ENCODE results near the gene CCDC97.

- TF ChIP-seq POLR2AphosphoS5 (IDR thresholded peaks at IDR 0.05; ENCODE audit: low read depth, low read length) (no peak), SIN3A (IDR thresholded peaks at IDR 0.05; ENCODE audit: borderline replicate concordance, insufficient read depth, low read depth, low read length) (no peak), CTCF (IDR thresholded peaks at IDR 0.05) (no peak)
Observed at GRCh38 chr19:41303954-41304353, 6.0 kb upstream of the CCDC97 start.
